ENCODE measurements around the gene STMN3.
"Not testable (repeated sequence)": the region's sequence is repeated elsewhere in the genome, so short reads cannot be mapped to it uniquely, and the experiment has no call there.

STMN3 gene

GRCh38 chr20:63610581-63611435 lies 42.4 kb downstream of the STMN3 start:
- ChIA-PET POLR2A (no interaction called here), CTCF (no interaction called here)
- TF ChIP-seq CTCF (IDR thresholded peaks at IDR 0.05; ENCODE audit: control extremely low read depth, extremely low read depth, low read depth, missing control alignments), result no peak
- no peak for DNase-seq (ENCODE audit: extremely low spot score)

- ChIA-PET POLR2A (no interaction called here), CTCF (no interaction called here)
- DNase-seq (ENCODE audit: extremely low spot score), result no peak
- TF ChIP-seq CTCF (IDR thresholded peaks at IDR 0.05; ENCODE audit: control extremely low read depth, extremely low read depth, low read depth, missing control alignments), result no peak
Measured at GRCh38 chr20:63606686-63607085, 46.5 kb downstream of the STMN3 start.

GRCh38 chr20:63602321-63602720 lies 50.9 kb downstream of the STMN3 start:
- no peak for TF ChIP-seq CTCF (IDR thresholded peaks at IDR 0.05; ENCODE audit: control extremely low read depth, extremely low read depth, low read depth, missing control alignments)
- POLR2A ChIA-PET, result no interaction called here
- DNase-seq (ENCODE audit: extremely low spot score), result no peak

GRCh38 chr20:63601679-63602078 lies 51.5 kb downstream of the STMN3 start:
- CTCF ChIA-PET, result interaction anchor here (1.6 kb wide), 1 partner anchor 20 kb away, joined by 7 read pairs; no protein-coding TSS in a partner anchor
- POLR2A ChIA-PET; DNase-seq (ENCODE audit: extremely low spot score): not testable (repeated sequence)

More at GRCh38 chr20:63602321-63602720, 50.9 kb downstream of the STMN3 start:
- CTCF ChIA-PET, result interaction anchor here (1.1 to 1.6 kb wide), 4 partner anchors 14 to 262 kb away, joined by 3 to 7 read pairs (median 4); partner anchors contain the start of gene TPD52L2

GRCh38 chr20:63599396-63600050 lies 53.7 kb downstream of the STMN3 start:
- DNase-seq (ENCODE audit: extremely low spot score), result no peak
- ChIA-PET CTCF (interaction anchor here (1.1 kb wide), 1 partner anchor 43 kb away, joined by 3 read pairs; no protein-coding TSS in a partner anchor), POLR2A (interaction anchor here (0.6 kb wide), 1 partner anchor 148 kb away, joined by 3 read pairs; no protein-coding TSS in a partner anchor)
- TF ChIP-seq CTCF (IDR thresholded peaks at IDR 0.05; ENCODE audit: control extremely low read depth, extremely low read depth, low read depth, missing control alignments), result no peak

- no peak for TF ChIP-seq CTCF (IDR thresholded peaks at IDR 0.05; ENCODE audit: control extremely low read depth, extremely low read depth, low read depth, missing control alignments)
- CTCF ChIA-PET, result interaction anchor here (0.8 to 1.1 kb wide), 3 partner anchors 10 to 43 kb away, joined by 3 read pairs; no protein-coding TSS in a partner anchor
- no peak for DNase-seq (ENCODE audit: extremely low spot score)
- POLR2A ChIA-PET, result interaction anchor here (0.6 kb wide), 1 partner anchor 147 kb away, joined by 3 read pairs; no protein-coding TSS in a partner anchor
Measured at GRCh38 chr20:63598479-63599395, 54.5 kb downstream of the STMN3 start.

All from GM10248 (cell line).